ENCODE measurements around the gene TEDDM1. TPM values are rescaled to one million over a fixed set of nuclear protein-coding genes. Genes with fewer than 3 reads are reported as not detected.

TEDDM1 gene
- total RNA-seq, 2 experiments from 2014 or later, result not detected

DNA sequence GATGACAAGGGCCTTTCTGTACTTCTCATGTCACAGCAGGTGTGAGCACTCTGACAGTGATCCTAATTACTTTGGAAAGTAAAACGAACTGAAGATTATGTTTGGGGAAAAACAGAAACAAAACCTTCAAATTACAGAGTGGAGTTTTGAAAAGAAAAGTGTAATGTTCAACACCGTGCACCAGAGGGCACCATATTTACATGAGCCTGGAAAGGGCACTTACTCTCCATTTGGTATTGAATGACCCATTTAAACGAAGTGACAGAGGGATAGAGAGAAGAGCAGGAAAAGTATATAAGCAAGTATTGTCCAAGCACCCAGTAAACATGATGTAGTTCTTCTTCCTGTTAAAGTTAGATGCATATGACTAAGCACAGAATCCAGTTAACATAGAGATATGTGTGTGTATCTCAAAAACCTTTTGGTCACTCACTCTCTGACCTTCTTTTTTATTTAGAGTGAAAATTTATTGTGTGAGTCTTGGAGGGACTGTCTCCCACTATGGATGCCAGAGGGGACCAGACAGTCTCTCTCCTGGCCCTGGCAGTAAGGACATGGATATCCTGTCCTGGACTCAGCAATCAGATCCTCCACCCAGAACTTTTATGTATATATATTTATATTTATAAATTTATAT, 45.7 kb upstream of the TEDDM1 start:
- no peaks in the 10 kb centered on the region for H3K36me3 ChIP-seq (ENCODE audit: insufficient read depth, low read length)
- no peaks in the 10 kb centered on the region for H4K20me1 ChIP-seq (ENCODE audit: insufficient read depth, low read length)
- intact Hi-C loops (cut with micrococcal nuclease; ENCODE audit: unreplicated experiment), result loop anchor here (1.0 to 10.0 kb wide), 3 partner anchors 119 to 338 kb away; no protein-coding TSS in a partner anchor
- H3K79me2 ChIP-seq (ENCODE audit: insufficient read depth, low read depth, low read length), result no peaks in the 10 kb centered on the region
- no peaks in the 10 kb centered on the region for H3K4me1 ChIP-seq (ENCODE audit: insufficient read depth, low read length, poor library complexity, severe bottlenecking)
- peak; percentile 67 for DNase-seq (ENCODE audit: low spot score)
- no peak overlapping the region for H3K27ac ChIP-seq (ENCODE audit: low read depth, low read length, poor library complexity, severe bottlenecking)
- ChIA-PET CTCF (ENCODE audit: unreplicated experiment) (no interaction called here), POLR2A (no interaction called here)
- no peak overlapping the region; the same call in 1 of the 2 replicates for H3K4me2 ChIP-seq (ENCODE audit: low read length)
- no peaks in the 10 kb centered on the region for H3K9me2 ChIP-seq (ENCODE audit: insufficient read depth, low read length)
- no peaks in the 10 kb centered on the region for H3K9me3 ChIP-seq (ENCODE audit: low read length)
- peak overlapping the region; percentile 6; the same call in 1 of the 2 replicates for H2AFZ ChIP-seq (ENCODE audit: low read length)
- no peak overlapping the region for H3K4me3 ChIP-seq (ENCODE audit: low read depth, low read length, poor library complexity, severe bottlenecking)
- TF ChIP-seq, protein P1, sequence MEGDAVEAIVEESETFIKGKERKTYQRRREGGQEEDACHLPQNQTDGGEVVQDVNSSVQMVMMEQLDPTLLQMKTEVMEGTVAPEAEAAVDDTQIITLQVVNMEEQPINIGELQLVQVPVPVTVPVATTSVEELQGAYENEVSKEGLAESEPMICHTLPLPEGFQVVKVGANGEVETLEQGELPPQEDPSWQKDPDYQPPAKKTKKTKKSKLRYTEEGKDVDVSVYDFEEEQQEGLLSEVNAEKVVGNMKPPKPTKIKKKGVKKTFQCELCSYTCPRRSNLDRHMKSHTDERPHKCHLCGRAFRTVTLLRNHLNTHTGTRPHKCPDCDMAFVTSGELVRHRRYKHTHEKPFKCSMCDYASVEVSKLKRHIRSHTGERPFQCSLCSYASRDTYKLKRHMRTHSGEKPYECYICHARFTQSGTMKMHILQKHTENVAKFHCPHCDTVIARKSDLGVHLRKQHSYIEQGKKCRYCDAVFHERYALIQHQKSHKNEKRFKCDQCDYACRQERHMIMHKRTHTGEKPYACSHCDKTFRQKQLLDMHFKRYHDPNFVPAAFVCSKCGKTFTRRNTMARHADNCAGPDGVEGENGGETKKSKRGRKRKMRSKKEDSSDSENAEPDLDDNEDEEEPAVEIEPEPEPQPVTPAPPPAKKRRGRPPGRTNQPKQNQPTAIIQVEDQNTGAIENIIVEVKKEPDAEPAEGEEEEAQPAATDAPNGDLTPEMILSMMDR (conservative IDR thresholded peaks at IDR 0.05; ENCODE audit: low read length), result peak; percentile 96
- TF ChIP-seq EZH2phosphoT487 (IDR thresholded peaks at IDR 0.05; ENCODE audit: borderline replicate concordance, low read depth, low read length), result no peak
- BruUV-seq (replicated peaks), result no TSS peak

DNA sequence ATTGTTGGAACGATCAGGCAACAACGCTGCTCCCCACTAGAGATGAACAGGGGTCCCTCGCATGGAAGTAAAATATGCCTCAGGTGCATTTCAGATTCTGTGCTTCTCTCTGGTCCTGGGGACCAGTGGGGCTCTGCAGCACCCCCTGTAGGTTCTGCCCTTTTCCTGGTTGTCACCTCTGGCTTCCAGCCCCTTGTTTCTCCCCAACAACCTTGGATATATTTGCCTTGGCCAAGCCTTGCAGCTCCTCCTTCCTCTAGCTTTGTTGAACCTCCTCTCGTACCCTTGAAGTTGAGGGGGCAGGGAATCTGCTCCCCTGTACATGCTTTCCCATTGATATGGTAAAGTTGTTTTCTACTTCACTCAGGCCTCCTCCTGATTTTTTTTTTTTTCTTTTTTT, 44.0 kb upstream of the TEDDM1 start:
- POLR2A ChIA-PET, result interaction anchor here (0.7 kb wide), 3 partner anchors 9 to 170 kb away, joined by 3 read pairs; no protein-coding TSS in a partner anchor
- no peak overlapping the region for H3K4me2 ChIP-seq (ENCODE audit: low read length)
- no peaks in the 10 kb centered on the region for H3K36me3 ChIP-seq (ENCODE audit: insufficient read depth, low read length)
- no peaks in the 10 kb centered on the region for H4K20me1 ChIP-seq (ENCODE audit: insufficient read depth, low read length)
- H3K27ac ChIP-seq (ENCODE audit: low read depth, low read length, poor library complexity, severe bottlenecking), result no peak overlapping the region
- DNase-seq (ENCODE audit: low spot score), result no peak
- H3K4me3 ChIP-seq (ENCODE audit: low read depth, low read length, poor library complexity, severe bottlenecking), result no peak overlapping the region
- CTCF ChIA-PET (ENCODE audit: unreplicated experiment), result interaction anchor here (1.1 kb wide), 1 partner anchor 40 kb away, joined by 3 read pairs; no protein-coding TSS in a partner anchor
- intact Hi-C loops (cut with micrococcal nuclease; ENCODE audit: unreplicated experiment), result loop anchor here (10.0 kb wide), 1 partner anchor 120 kb away; no protein-coding TSS in a partner anchor
- H3K4me1 ChIP-seq (ENCODE audit: insufficient read depth, low read length, poor library complexity, severe bottlenecking), result no peaks in the 10 kb centered on the region
- H2AFZ ChIP-seq (ENCODE audit: low read length), result no peak overlapping the region
- no peaks in the 10 kb centered on the region for H3K9me2 ChIP-seq (ENCODE audit: insufficient read depth, low read length)
- BruUV-seq (replicated peaks), result no TSS peak
- no peak for TF ChIP-seq EZH2phosphoT487 (IDR thresholded peaks at IDR 0.05; ENCODE audit: borderline replicate concordance, low read depth, low read length)
- TF ChIP-seq, protein P1 (conservative IDR thresholded peaks at IDR 0.05; ENCODE audit: low read length), result peak; percentile 28; the same call in 1 of the 2 replicates
- no peaks in the 10 kb centered on the region for H3K9me3 ChIP-seq (ENCODE audit: low read length)
- no peaks in the 10 kb centered on the region for H3K79me2 ChIP-seq (ENCODE audit: insufficient read depth, low read depth, low read length)

DNA sequence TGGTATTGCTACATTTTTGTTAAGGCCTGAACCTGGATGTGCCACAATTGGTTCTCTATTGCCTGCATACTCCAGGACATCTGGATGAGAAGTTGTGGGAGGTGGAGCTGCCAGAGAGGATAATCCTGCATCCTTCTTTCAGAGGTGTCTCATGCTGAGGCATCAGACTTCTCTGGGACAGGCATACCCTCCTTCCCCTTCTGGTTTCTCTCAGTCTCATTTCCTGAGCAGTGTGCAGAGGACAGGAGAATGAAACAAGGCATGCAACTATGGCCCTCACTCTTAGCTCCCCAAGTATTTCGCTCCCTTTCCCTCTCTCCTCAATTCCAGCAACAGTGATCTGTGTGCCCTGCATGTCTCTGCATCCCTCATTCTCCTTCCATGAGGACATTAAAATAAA, 41.9 kb upstream of the TEDDM1 start:
- H2AFZ ChIP-seq (ENCODE audit: low read length), result no peak overlapping the region
- H3K9me2 ChIP-seq (ENCODE audit: insufficient read depth, low read length), result no peaks in the 10 kb centered on the region
- no peaks in the 10 kb centered on the region for H3K9me3 ChIP-seq (ENCODE audit: low read length)
- POLR2A ChIA-PET, result interaction anchor here (0.7 kb wide), 1 partner anchor 721 kb away, joined by 4 read pairs; no protein-coding TSS in a partner anchor
- CTCF ChIA-PET (ENCODE audit: unreplicated experiment), result no interaction called here
- H3K4me1 ChIP-seq (ENCODE audit: insufficient read depth, low read length, poor library complexity, severe bottlenecking), result no peaks in the 10 kb centered on the region
- H3K36me3 ChIP-seq (ENCODE audit: insufficient read depth, low read length), result no peaks in the 10 kb centered on the region
- TF ChIP-seq EZH2phosphoT487 (IDR thresholded peaks at IDR 0.05; ENCODE audit: borderline replicate concordance, low read depth, low read length), result no peak
- intact Hi-C loops (cut with micrococcal nuclease; ENCODE audit: unreplicated experiment), result loop anchor here (10.0 kb wide), 1 partner anchor 122 kb away; no protein-coding TSS in a partner anchor
- no peak overlapping the region for H3K4me3 ChIP-seq (ENCODE audit: low read depth, low read length, poor library complexity, severe bottlenecking)
- no peaks in the 10 kb centered on the region for H4K20me1 ChIP-seq (ENCODE audit: insufficient read depth, low read length)
- H3K27ac ChIP-seq (ENCODE audit: low read depth, low read length, poor library complexity, severe bottlenecking), result no peak overlapping the region
- no TSS peak for BruUV-seq (replicated peaks)
- no peak overlapping the region for H3K4me2 ChIP-seq (ENCODE audit: low read length)
- H3K79me2 ChIP-seq (ENCODE audit: insufficient read depth, low read depth, low read length), result no peaks in the 10 kb centered on the region
- DNase-seq (ENCODE audit: low spot score), result no peak
